Measurements from ENCODE around the gene MYO16. TPM values are rescaled to one million over a fixed set of nuclear protein-coding genes. Genes with fewer than 3 reads are reported as not detected.

Gene MYO16
- total RNA-seq, 4 donors from 2014 or later, result under 0.01 to 0.21 TPM; not detected in 2

GRCh38 chr13:108657519-108657918, 28.1 kb downstream of the MYO16 start:
- WGBS, 2 donors, result 73 to 82% methylated on average over 1 of the region's 1 CpG
- no peak overlapping the region for H3K27ac ChIP-seq

DNA sequence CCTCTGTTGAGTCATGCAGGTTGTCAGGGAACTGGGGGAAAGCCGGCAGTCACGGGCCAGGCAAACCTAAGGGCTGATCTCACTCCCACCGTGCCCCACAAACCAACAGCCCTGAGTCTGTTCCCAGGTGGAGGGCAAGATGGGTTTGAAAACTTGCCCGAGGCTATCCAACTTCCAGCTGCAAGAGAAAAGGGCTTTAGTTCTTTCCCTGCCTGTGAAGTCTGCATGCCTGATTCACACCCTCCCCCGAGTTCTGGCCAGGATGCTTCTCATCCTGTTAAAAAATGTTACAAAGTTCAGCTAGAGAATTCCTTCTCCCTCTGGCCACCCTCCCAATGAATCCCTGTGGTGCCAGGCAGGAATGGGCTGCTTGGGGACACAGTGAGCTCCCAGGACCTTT, 33.1 kb downstream of the MYO16 start:
- no peak for TF ChIP-seq EP300 (IDR thresholded peaks at IDR 0.05)
- TF ChIP-seq POLR2A (IDR thresholded peaks at IDR 0.05), result no peak
- TF ChIP-seq, protein P1, sequence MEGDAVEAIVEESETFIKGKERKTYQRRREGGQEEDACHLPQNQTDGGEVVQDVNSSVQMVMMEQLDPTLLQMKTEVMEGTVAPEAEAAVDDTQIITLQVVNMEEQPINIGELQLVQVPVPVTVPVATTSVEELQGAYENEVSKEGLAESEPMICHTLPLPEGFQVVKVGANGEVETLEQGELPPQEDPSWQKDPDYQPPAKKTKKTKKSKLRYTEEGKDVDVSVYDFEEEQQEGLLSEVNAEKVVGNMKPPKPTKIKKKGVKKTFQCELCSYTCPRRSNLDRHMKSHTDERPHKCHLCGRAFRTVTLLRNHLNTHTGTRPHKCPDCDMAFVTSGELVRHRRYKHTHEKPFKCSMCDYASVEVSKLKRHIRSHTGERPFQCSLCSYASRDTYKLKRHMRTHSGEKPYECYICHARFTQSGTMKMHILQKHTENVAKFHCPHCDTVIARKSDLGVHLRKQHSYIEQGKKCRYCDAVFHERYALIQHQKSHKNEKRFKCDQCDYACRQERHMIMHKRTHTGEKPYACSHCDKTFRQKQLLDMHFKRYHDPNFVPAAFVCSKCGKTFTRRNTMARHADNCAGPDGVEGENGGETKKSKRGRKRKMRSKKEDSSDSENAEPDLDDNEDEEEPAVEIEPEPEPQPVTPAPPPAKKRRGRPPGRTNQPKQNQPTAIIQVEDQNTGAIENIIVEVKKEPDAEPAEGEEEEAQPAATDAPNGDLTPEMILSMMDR (IDR thresholded peaks at IDR 0.05), result no peak
- Histone ChIP-seq H3K36me3 (no peaks in the 10 kb centered on the region), H3K9me3 (peaks cover 0 to 4% (median 0%) of the 10 kb centered on the region in 4 donors), H3K4me1 (no peaks in the 10 kb centered on the region), H3K27ac (no peak overlapping the region), H3K4me3 (no peak overlapping the region), H3K27me3 (no peaks in the 10 kb centered on the region)
- DNase-seq (ENCODE audit: low spot score in 2 of 2), result no peak
- WGBS, 2 donors, result 79 to 81% methylated on average over 5 of the region's 5 CpGs

More at GRCh38 chr13:108657519-108657918, 28.1 kb downstream of the MYO16 start:
- peaks cover 0 to 11% (median 0%) of the 10 kb centered on the region in 4 donors for H3K9me3 ChIP-seq
- H3K4me1 ChIP-seq, result no peaks in the 10 kb centered on the region
- no peak overlapping the region for H3K4me3 ChIP-seq
- DNase-seq (ENCODE audit: low spot score in 2 of 2), result no peak
- H3K36me3 ChIP-seq, result no peaks in the 10 kb centered on the region
- H3K27me3 ChIP-seq, result no peaks in the 10 kb centered on the region
- TF ChIP-seq, protein P1 (IDR thresholded peaks at IDR 0.05), result no peak
- TF ChIP-seq POLR2A (IDR thresholded peaks at IDR 0.05) (no peak), EP300 (IDR thresholded peaks at IDR 0.05) (no peak)

DNA sequence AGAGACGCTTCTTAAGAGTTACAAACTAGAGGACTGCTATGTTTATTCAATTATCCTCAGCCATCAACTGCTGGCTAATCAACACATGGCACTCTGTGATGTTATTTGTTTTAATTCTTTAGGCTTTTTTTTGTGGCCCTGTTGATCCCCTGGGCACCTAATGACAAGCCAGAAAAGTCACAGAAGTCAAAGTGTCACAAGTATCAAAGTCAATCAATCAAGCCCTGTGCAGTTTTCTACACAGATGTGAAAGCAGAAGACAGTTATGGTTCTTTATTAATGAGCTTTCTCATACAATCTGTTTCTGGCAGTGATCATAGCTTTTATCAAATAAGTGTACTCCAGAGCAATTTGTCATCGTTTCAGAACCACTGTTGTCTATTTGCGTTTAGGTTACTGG, 34.3 kb downstream of the MYO16 start:
- Histone ChIP-seq H3K36me3 (no peaks in the 10 kb centered on the region), H3K9me3 (peaks cover 0 to 14% (median 0%) of the 10 kb centered on the region in 4 donors), H3K27ac (no peak overlapping the region), H3K27me3 (no peaks in the 10 kb centered on the region), H3K4me1 (no peaks in the 10 kb centered on the region), H3K4me3 (no peak overlapping the region)
- WGBS, 2 donors, result 73 to 77% methylated on average over 3 of the region's 3 CpGs
- TF ChIP-seq EP300 (IDR thresholded peaks at IDR 0.05) (no peak), POLR2A (IDR thresholded peaks at IDR 0.05) (no peak)
- TF ChIP-seq, protein P1 (IDR thresholded peaks at IDR 0.05), result no peak
- no peak for DNase-seq (ENCODE audit: low spot score in 2 of 2)

GRCh38 chr13:108667205-108667604, 37.8 kb downstream of the MYO16 start:
- H3K27me3 ChIP-seq, result no peaks in the 10 kb centered on the region
- 85 to 86% methylated on average over 1 of the region's 1 CpG for WGBS, 2 donors
- H3K4me3 ChIP-seq, result no peak overlapping the region
- no peaks in the 10 kb centered on the region for H3K4me1 ChIP-seq
- no peaks in the 10 kb centered on the region for H3K36me3 ChIP-seq
- no peak for DNase-seq (ENCODE audit: low spot score in 2 of 2)
- no peak for TF ChIP-seq EP300 (IDR thresholded peaks at IDR 0.05)
- TF ChIP-seq, protein P1 (IDR thresholded peaks at IDR 0.05), result no peak
- H3K27ac ChIP-seq, result no peak overlapping the region
- peaks cover 0 to 29% (median 0%) of the 10 kb centered on the region in 4 donors for H3K9me3 ChIP-seq

DNA sequence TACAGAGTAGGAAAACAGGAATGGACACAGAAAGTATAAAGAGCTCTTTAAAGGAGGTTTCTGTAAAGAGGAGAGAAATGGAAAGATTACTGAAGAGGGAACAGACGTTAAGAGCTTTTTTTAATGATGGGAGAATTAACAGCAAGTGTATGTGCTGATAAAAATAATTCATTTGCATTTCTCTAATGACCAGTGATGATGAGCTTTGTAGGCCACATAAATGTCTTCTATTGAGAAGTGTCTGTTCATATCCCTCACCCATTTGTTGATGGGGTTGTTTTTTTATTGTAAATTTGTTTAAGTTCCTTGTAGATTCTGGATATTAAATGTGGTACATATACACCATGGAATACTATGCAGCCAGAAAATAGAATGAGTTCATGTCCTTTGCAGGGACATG, 40.0 kb downstream of the MYO16 start:
- no peak for DNase-seq (ENCODE audit: low spot score in 2 of 2)
- Histone ChIP-seq H3K4me1 (no peaks in the 10 kb centered on the region), H3K36me3 (no peaks in the 10 kb centered on the region), H3K4me3 (no peak overlapping the region), H3K9me3 (peaks cover 0 to 25% (median 0%) of the 10 kb centered on the region in 4 donors), H3K27me3 (no peaks in the 10 kb centered on the region), H3K27ac (no peak overlapping the region)
- WGBS, 2 donors, result 50 to 53% methylated on average over 1 of the region's 1 CpG
- TF ChIP-seq POLR2A (IDR thresholded peaks at IDR 0.05) (no peak), EP300 (IDR thresholded peaks at IDR 0.05) (no peak)
- TF ChIP-seq, protein P1 (IDR thresholded peaks at IDR 0.05), result no peak

All from tibial nerve (tissue), 4 donors.